Stimulated activated CD4-positive, alpha-beta T cell treated with anti-CD3 and anti-CD28 coated beads, TNF-alpha, amount 100 ng/mL, for 48 hours (primary cell): Measurements from ENCODE around the gene RYR3.

Experiments used
- DNase-seq, 3 donors: peaks; one replicate each; pipeline ENCODE4 v3.0.0-alpha.2; 2020; ENCODE audit warnings: low read depth in 3 of 3

Gene RYR3

DNA sequence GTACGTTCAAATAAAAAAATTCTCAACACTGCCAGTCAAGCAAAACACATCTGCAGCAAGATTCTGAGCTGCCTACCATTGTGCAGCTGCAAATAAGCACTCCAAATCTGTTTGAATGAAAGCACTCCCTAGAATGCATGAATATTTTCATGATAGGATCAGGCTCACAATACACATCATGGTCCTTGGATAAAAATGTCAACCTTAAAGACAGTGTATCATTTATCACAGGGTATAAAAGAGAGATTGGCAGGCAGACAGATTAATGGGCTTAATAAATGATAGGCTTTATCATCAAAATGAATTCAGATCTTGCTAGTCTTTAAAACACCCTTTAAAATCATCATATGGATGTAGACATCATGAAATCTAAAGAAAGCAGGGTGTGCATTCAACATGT is 9.2 kb downstream of the RYR3 start:
- DNase-seq: no peak

DNA sequence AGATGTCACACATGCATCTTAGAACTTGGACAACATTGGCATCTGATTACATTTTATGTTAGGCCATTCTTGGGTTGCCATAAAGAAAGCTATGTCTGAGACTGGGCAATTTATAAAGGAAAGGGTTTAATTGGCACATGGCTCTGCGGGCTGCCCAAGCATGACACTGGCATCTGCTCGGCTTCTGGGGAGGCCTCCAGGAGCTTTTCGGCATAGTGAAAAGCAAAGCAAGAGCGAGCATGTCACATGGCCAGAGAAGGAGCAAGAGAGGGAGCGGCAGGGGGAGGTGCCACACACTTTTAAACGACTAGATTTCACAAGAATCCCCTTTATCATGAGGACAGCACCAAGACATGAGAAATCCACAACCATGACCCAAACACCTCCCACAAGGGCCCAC is 11.3 kb downstream of the RYR3 start:
- DNase-seq: no peak

DNA sequence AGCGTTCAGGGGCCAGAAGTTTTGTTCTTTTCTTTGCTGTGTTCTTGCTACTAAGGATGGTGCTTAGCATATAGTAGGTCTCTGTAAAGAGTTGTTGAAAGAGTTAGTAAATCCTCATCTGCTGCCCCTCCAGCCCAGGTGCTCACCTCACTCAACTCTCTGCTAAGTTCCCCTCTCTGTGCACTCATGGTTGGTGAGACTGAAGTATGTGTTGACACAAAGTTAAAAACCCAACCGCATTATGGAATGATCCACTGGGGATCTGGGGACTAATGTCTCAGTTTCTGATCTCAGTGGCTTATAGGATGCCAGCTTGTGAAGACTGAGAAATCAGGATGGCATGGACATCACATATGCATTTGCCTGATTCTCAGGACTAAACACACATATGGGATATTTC is 13.8 kb downstream of the RYR3 start:
- no peak for DNase-seq

DNA sequence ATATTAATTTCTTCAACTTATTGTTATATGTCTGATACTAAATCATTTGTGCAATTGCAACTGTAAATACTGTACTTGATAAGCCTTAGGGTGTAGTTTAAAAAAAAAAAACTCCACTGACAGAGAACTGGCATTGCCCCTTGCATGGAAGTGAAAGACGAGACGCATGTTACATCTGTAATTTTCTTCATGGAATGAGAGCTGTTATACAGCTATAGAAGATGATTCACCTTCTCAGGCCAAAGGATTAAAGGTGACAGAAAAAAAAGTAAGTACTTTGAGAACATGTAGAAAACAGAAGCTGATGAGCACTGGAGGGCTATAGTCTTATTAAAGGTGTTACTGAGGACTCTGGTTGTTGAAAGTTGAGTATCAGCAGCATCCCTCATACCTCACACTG is 16.1 kb downstream of the RYR3 start:
- no peak for DNase-seq

GRCh38 chr15:33328106-33328505 is 17.3 kb downstream of the RYR3 start:
- DNase-seq: no peak

DNA sequence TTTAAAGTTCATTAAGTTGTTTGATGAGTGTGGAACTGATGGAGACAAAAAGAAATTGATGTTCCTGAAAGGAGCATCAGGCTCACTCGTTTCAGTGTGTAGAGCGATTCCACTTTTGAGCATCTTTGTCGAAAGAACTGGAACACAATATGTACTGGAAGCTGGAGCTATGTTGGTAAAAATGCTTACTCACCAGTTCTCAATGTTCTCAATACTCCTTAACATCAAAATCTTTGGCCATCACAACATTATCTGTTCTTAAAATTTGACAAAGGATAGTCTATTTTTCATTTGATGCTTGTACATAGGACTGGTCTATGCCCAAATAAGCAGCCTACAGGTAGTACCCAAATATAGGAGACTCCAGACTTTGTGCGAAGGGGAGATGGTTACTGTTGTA is 18.7 kb downstream of the RYR3 start:
- no peak for DNase-seq

- DNase-seq: no peak
Measured at GRCh38 chr15:33330931-33331330, 20.2 kb downstream of the RYR3 start.

DNA sequence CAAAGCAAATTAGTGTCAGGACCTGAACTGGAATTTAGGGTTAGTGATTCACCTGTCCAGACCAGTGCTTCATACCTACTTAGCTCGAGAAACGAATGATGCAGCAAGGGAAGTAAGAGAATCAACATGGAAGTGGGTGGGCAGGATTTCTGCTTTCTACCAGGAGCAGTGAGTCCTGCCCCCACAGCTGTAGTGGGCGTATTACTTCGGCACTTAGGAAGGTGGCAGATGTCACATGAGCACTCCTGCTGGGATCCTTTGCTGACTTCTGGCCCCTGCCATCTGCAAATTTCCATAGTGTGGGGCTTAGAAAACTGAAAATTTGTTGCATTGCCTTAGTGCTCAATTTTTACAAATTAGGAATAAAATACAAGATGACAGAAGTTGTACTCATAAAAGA is 31.2 kb downstream of the RYR3 start:
- no peak for DNase-seq

DNA sequence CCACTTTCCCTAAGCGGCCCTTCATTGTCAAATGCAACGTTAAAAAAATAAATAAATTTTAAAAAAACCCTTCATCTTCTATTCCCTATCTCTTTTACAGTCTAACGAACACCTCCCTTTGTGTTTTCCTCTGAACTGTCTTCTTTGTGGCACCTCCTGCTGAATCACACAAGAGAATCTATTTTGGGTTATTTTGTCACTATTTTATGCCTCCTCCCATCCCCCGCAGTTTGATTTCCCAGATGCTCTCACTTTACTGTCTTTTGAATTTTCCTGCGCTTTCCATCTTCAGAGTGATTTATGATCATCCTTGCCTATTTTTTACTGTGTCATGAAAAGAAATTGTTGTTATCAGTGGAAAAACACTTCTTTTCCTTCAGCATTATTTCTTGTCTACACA is 32.5 kb downstream of the RYR3 start:
- DNase-seq: no peak

GRCh38 chr15:33344111-33344510 is 33.3 kb downstream of the RYR3 start:
- DNase-seq: no peak

- no peak for DNase-seq
Measured at GRCh38 chr15:33344530-33344929, 33.8 kb downstream of the RYR3 start.

DNA sequence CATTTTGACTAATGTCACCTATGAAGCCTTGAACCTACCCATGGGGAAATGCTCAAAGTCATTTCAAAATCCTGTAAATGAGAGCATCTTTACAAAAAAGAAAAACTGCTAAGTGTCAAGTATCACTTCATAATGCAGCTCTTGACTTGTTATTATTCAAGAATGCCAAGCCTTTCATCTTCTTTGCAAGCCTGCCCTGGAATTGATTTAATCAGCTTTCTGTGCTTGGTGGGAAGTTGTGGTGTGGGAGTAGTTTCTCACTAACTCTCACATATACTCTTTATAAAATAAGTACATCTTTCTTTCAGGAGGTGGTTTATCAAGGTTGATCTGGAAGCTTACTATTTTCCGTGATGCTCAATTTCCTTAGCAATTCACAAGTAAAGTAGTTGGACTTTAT is 43.6 kb downstream of the RYR3 start:
- no peak for DNase-seq

- DNase-seq: no peak
Measured at GRCh38 chr15:33357845-33358244, 47.1 kb downstream of the RYR3 start.

- DNase-seq: no peak
Measured at GRCh38 chr15:33358306-33358705, 47.5 kb downstream of the RYR3 start.

DNA sequence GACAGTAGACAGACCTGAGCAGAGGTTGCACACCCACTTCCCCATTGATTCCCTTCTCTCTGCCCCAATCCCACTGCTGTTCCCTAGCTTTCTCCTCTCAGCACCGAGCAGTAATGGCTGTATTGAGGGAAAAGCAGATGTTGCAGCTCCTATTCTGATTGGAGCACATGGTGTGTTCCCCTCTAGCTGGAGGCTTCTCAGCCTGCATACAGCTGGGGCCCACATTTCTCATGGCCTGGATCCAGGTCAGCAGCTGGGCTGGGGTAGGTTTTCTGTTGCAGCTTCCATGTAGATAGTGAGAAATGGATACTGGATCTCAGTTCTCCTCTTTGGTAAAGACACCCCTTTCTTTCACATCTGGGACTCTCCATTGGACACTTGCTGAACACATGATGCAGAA is 50.1 kb downstream of the RYR3 start:
- DNase-seq: no peak

- DNase-seq: no peak
Measured at GRCh38 chr15:33369941-33370622, 59.3 kb downstream of the RYR3 start.

GRCh38 chr15:33370623-33371020 is 59.9 kb downstream of the RYR3 start:
- no peak for DNase-seq

DNA sequence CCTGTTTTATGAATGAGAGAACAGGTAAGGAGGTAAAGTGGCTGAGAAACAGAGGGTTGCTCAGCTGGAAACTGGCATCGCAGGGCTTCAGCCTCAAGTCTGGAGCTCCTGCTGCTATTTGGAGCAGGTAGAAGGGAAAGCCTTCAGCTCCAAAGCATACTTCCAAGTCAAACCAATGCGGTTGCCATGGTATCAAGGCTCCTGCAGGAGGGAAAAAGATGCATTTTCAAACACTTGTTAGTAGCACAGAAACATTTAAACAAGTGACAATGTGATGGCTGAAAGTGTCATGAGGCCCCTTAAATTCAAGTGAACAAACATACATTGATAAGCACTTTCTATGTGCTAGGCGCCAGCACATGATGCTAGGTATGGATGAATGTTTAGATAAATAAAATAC is 60.4 kb downstream of the RYR3 start:
- DNase-seq: no peak

DNA sequence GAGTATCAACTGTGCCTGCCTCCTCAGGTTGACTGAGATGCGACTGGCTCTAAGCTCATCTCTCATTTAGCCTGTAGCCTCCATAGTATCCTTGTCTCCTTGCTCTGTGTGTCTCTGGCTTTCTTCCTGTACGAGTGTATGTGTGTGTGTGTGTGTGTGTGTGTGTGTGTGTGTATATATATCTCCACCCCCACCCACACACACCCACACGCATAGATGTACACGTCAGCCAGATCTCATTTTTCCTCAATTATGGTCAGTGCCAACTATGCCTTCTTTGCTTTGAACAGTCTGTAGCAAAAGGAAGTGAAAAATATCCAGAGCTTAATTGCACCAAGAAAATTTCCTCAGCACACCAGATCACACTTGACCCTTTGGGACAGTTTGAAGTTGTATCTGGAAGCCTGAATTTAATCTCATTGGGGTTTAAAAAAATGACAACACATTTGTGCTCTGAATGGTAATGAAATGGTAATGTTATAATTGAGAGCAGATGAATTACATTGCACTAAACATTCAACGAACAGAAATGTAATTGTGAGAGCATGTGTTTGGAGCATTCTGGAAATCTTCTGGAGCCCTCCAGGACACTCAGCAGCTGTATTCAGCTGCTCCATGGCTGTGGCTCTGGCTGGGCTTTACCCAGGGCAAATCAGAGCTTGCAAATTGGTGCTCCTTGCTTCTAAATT is 63.6 kb downstream of the RYR3 start:
- DNase-seq: no peak

GRCh38 chr15:33375236-33375635 is 64.5 kb downstream of the RYR3 start:
- DNase-seq: no peak

DNA sequence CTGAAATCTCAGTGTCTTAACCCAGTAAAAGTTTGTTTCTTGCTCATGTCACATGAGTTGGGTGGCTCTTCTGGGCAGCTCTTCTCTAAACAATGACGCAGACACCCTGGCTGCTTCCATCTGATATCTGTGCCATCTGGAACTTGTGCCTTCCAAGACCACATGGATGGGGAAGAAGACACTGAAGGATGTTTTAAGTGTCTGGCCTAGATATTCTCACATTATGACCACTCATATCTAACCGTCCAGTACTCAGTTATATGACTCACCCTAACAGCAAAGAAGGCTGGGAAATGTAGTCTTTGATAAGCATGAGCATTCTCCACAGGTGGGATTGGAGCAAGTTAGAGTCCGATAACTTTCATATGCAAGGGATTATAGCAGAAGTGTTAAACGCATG is 66.4 kb downstream of the RYR3 start:
- DNase-seq: no peak

DNA sequence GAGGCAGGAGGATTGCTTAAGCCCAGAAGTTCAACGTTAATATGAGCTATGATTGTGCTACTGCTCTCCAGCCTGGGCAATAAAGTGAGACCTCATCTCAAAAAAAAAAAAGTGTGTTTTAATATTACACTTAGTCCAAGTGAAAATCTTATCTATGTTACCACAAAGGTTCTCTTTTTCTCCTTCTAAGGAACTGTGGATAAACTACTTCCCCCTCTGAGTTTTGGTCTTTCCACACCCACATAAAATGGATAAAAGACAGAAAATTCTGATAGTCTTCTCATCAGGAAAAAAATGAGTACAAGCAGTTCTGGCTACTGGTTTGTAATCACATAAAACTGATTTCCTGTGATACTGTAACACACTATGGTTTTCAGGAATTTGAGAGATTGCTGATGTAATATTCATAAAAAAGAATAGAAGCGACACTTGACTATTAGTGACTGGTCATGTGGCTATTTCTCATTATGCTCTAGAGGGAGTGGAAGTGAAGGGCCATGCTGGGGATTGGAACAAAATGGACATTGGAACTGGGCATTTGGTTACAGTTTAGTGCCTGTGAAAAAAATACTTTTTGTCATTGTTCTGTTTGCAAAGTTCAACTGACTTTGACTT is 68.2 kb downstream of the RYR3 start:
- no peak for DNase-seq

DNA sequence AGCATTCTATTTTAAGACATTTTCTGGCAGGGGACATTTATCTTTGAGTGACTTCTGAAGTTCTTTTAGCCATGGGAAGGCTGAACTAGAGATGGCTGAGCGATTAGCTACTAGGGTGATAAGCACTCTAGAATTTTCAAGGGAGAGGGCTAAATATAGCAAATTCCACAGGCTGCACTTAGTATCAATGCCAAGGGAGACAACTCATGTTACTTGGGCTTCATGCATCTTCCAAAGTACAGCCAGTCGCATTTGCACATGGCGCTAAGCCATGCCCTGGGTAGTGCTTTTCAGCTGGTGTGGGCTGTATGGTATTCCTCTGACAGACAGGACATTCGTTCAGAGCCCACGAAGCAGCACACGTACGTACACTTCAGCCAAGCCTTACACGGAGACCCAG is 69.6 kb downstream of the RYR3 start:
- no peak for DNase-seq
